HepG2 (cell line): ENCODE results near the gene PYGB. TPM values are rescaled to one million over a fixed set of nuclear protein-coding genes. Genes with fewer than 3 reads are reported as not detected.
A peak's percentile ranks its signal among the peaks of the same experiment; 100 is the strongest.

Experiments
- CREB3 ChIP-seq: sonication (generic); formaldehyde crosslinking; IDR thresholded peaks from 2 replicates; pipeline ENCODE4 v1.5.0; 2020; ENCODE audit warnings: missing genetic modification reagents
- ETV5 ChIP-seq: IDR thresholded peaks from 2 replicates; pipeline ENCODE4 v1.6.1; 2018; ENCODE audit warnings: missing biosample characterization, missing genetic modification reagents, inconsistent platforms, borderline replicate concordance
- FIP1L1 ChIP-seq: fragments of 200-400 bp; formaldehyde crosslinking; IDR thresholded peaks from 2 replicates; pipeline ENCODE4 v1.6.1; 2018; ENCODE audit warnings: low read depth, mild to moderate bottlenecking, low read length, moderate library complexity, borderline replicate concordance; ENCODE audit not compliant: insufficient read depth
- JUNB ChIP-seq: sonication (generic); formaldehyde crosslinking; IDR thresholded peaks from 2 replicates; pipeline ENCODE4 v1.8.0; 2022; ENCODE audit warnings: missing genetic modification reagents, mild to moderate bottlenecking, borderline replicate concordance
- MAX ChIP-seq: IDR thresholded peaks from 2 replicates; pipeline ENCODE4 v1.6.1; 2012; ENCODE audit warnings: inconsistent platforms
- NR2F6 ChIP-seq, 2 experiments: IDR thresholded peaks; 2 replicates each; pipeline ENCODE4 v1.6.1; 2016; ENCODE audit warnings: antibody characterized with exemption in 1 of 2, mild to moderate bottlenecking in 1 of 2
- RERE ChIP-seq: IDR thresholded peaks from 2 replicates; pipeline ENCODE4 v1.6.1; 2016; ENCODE audit warnings: low read depth, missing genetic modification reagents, missing compliant biosample characterization
- SMYD3 ChIP-seq: sonication (generic); formaldehyde crosslinking; IDR thresholded peaks from 2 replicates; pipeline ENCODE4 v1.8.1; 2023; ENCODE audit warnings: mild to moderate bottlenecking, missing genetic modification reagents
- SRF ChIP-seq: IDR thresholded peaks from 2 replicates; pipeline ENCODE4 v1.6.1; 2011; ENCODE audit warnings: mild to moderate bottlenecking, low read depth, low read length, moderate library complexity
- TBP ChIP-seq: sonication (generic); formaldehyde crosslinking; IDR thresholded peaks from 2 replicates; pipeline ENCODE4 v1.5.0; 2020; ENCODE audit warnings: missing genetic modification reagents
- U2AF1 ChIP-seq: fragments of 200-400 bp; formaldehyde crosslinking; optimal IDR thresholded peaks from 2 replicates; pipeline ENCODE3; 2017; ENCODE audit warnings: mild to moderate bottlenecking, low read depth, low read length
- ZBTB39 ChIP-seq: sonication (generic); formaldehyde crosslinking; IDR thresholded peaks from 2 replicates; pipeline ENCODE4 v1.5.0; 2020; ENCODE audit warnings: missing genetic modification reagents
- ZFP91 ChIP-seq: sonication (generic); formaldehyde crosslinking; IDR thresholded peaks from 2 replicates; pipeline ENCODE4 v1.9.0; 2022; ENCODE audit warnings: missing genetic modification reagents, mild to moderate bottlenecking, borderline replicate concordance
- ZKSCAN5 ChIP-seq: sonication (generic); formaldehyde crosslinking; IDR thresholded peaks from 2 replicates; pipeline ENCODE4 v1.5.1; 2020; ENCODE audit warnings: mild to moderate bottlenecking, missing genetic modification reagents
- ZMYM2 ChIP-seq: sonication (generic); formaldehyde crosslinking; IDR thresholded peaks from 2 replicates; pipeline ENCODE4 v1.8.0; 2022; ENCODE audit warnings: mild to moderate bottlenecking, missing genetic modification reagents
- ZNF367 ChIP-seq: sonication (generic); formaldehyde crosslinking; IDR thresholded peaks from 2 replicates; pipeline ENCODE4 v1.4.0; 2020; ENCODE audit warnings: missing genetic modification reagents, borderline replicate concordance
- ZNF468 ChIP-seq: sonication (generic); formaldehyde crosslinking; IDR thresholded peaks from 2 replicates; pipeline ENCODE4 v1.8.0; 2022; ENCODE audit warnings: mild to moderate bottlenecking, moderate library complexity, missing genetic modification reagents
- ZNF598 ChIP-seq: sonication (generic); formaldehyde crosslinking; IDR thresholded peaks from 2 replicates; pipeline ENCODE4 v1.5.1; 2020; ENCODE audit warnings: mild to moderate bottlenecking, missing genetic modification reagents, borderline replicate concordance
- polyA plus RNA-seq, 8 experiments: library from polyadenylated mRNA; depleted of rRNA in 3 of 8; stranded (reverse) in 7 of 8; unstranded in 1 of 8; fragments of >200 nt; fragmentation: Illumina TruSeq in 4 of 8; extraction: Trizol in 4 of 8; gene quantifications; 2 replicates each; pipeline versions ENCODE4 v1.2.1 to v1.2.3, GENCODE V29; 2011 to 2016; ENCODE audit warnings: low read depth in 4 of 8, missing spikeins in 1 of 8, mixed read lengths in 1 of 8; ENCODE audit not compliant: insufficient read depth in 1 of 8
- total RNA-seq, 5 experiments: library from RNA; depleted of rRNA; stranded (reverse); fragments of >200 nt; fragmentation: Illumina TruSeq; extraction: Trizol; gene quantifications; 2 replicates each; pipeline ENCODE4 v1.2.3, GENCODE V29; 2016; ENCODE audit warnings: low read depth in 1 of 5

Gene PYGB
- total and polyA plus RNA-seq, 2 of the 13 experiments (the other 11 are each of a cell fraction or from before 2014, with no cell fraction given), result 24.2 to 86.3 TPM

- TF ChIP-seq JUNB (no peak), SRF (no peak), MAX (no peak; the same call in 1 of the 2 replicates), FIP1L1 (0 out of 2 replicates have a peak, but pooled peaks have one; percentile 72), NR2F6 (IDR thresholded peaks at IDR 0.05) (no peak), NR2F6 (CRISPR knock-in tag; IDR thresholded peaks at IDR 0.05) (peak; percentile 75), RERE (no peak), ZFP91 (peak; percentile 79), ZBTB39 (no peak), CREB3 (CRISPR knock-in tag) (no peak), ZNF367 (CRISPR knock-in tag) (no peak), ZKSCAN5 (CRISPR knock-in tag) (no peak), ZNF468 (no peak), ZMYM2 (no peak), SMYD3 (no peak), ZNF598 (CRISPR knock-in tag) (0 out of 2 replicates have a peak, but pooled peaks have one; percentile 48), ETV5 (peak; percentile 59; the same call in 1 of the 2 replicates), TBP (CRISPR knock-in tag) (no peak), U2AF1 (no peak)
Measured at GRCh38 chr20:25294459-25295385, 46.8 kb downstream of the PYGB start (continued).
